HEK293T (cell line): ENCODE data around the gene TBX5.

ENCODE experiments used
- CTCF ChIA-PET: fragments of 350-600 bp; formaldehyde crosslinking; extraction: SDS; loops from one replicate; lab custom pipeline; 2021; ENCODE audit warnings: antibody characterized with exemption, inconsistent platforms; lab: Yijun Ruan, JAX
- POLR2A ChIA-PET: fragments of 350-600 bp; formaldehyde crosslinking; extraction: SDS; loops from one replicate; lab custom pipeline; 2020; ENCODE audit warnings: antibody characterized with exemption, inconsistent platforms; lab: Yijun Ruan, JAX
- DNase-seq: peaks from one replicate; pipeline ENCODE4 v3.0.0; 2012; ENCODE audit warnings: mixed read lengths; ENCODE audit errors: extremely low spot score
- ARNT ChIP-seq: fragments of 450-650 bp; IDR thresholded peaks from 2 replicates; pipeline ENCODE4 v1.6.1; 2017; ENCODE audit warnings: mild to moderate bottlenecking
- BHLHE40 ChIP-seq: fragments of 450-650 bp; IDR thresholded peaks from 2 replicates; pipeline ENCODE4 v1.6.1; 2016; ENCODE audit warnings: mild to moderate bottlenecking, moderate library complexity, borderline replicate concordance
- CTBP1 ChIP-seq: fragments of 450-650 bp; IDR thresholded peaks from 2 replicates; pipeline ENCODE4 v1.6.1; 2016; ENCODE audit warnings: borderline replicate concordance
- ELF4 ChIP-seq: fragments of 450-650 bp; IDR thresholded peaks from 2 replicates; pipeline ENCODE4 v1.6.1; 2017; ENCODE audit warnings: antibody characterized with exemption
- FOXA1 ChIP-seq: fragments of 450-650 bp; IDR thresholded peaks from 2 replicates; pipeline ENCODE4 v1.6.1; 2016; ENCODE audit warnings: mild to moderate bottlenecking
- FOXK2 ChIP-seq: fragments of 450-650 bp; IDR thresholded peaks from 2 replicates; pipeline ENCODE4 v1.6.1; 2016; ENCODE audit warnings: mild to moderate bottlenecking
- FOXM1 ChIP-seq: fragments of 450-650 bp; IDR thresholded peaks from 2 replicates; pipeline ENCODE4 v1.6.1; 2017; ENCODE audit warnings: mild to moderate bottlenecking, borderline replicate concordance
- HDGF ChIP-seq: fragments of 450-650 bp; IDR thresholded peaks from 2 replicates; pipeline ENCODE4 v1.6.1; 2017; ENCODE audit warnings: antibody characterized with exemption, borderline replicate concordance
- L3MBTL2 ChIP-seq: fragments of 450-650 bp; conservative IDR thresholded peaks from 2 replicates; pipeline ENCODE4 v1.6.1; 2016; ENCODE audit warnings: mild to moderate bottlenecking
- LEF1 ChIP-seq: fragments of 450-650 bp; IDR thresholded peaks from 2 replicates; pipeline ENCODE4 v1.6.1; 2017; ENCODE audit warnings: mild to moderate bottlenecking, borderline replicate concordance
- NFRKB ChIP-seq: fragments of 450-650 bp; IDR thresholded peaks from 2 replicates; pipeline ENCODE4 v1.6.1; 2016; ENCODE audit warnings: mild to moderate bottlenecking, moderate library complexity
- PKNOX1 ChIP-seq: fragments of 450-650 bp; IDR thresholded peaks from 2 replicates; pipeline ENCODE4 v1.6.1; 2016
- SP1 ChIP-seq: fragments of 450-650 bp; IDR thresholded peaks from 2 replicates; pipeline ENCODE4 v1.6.1; 2017
- SUZ12 ChIP-seq: fragments of 450-650 bp; IDR thresholded peaks from 2 replicates; pipeline ENCODE4 v1.6.1; 2016; ENCODE audit warnings: mild to moderate bottlenecking
- TARDBP ChIP-seq: fragments of 450-650 bp; IDR thresholded peaks from 2 replicates; pipeline ENCODE4 v1.6.1; 2016
- ZNF384 ChIP-seq: fragments of 450-650 bp; IDR thresholded peaks from 2 replicates; pipeline ENCODE4 v1.6.1; 2016

Gene TBX5

GRCh38 chr12:114438635-114439256 is 32.8 kb upstream of the TBX5 start:
- ChIA-PET POLR2A (no interaction called here), CTCF (no interaction called here)
- no peak for TF ChIP-seq BHLHE40
- no peak for TF ChIP-seq L3MBTL2
- no peak for TF ChIP-seq TARDBP
- TF ChIP-seq FOXK2: no peak
- TF ChIP-seq FOXA1: no peak
- no peak for TF ChIP-seq CTBP1
- TF ChIP-seq SP1: no peak
- no peak for TF ChIP-seq FOXM1
- no peak for TF ChIP-seq SUZ12
- TF ChIP-seq LEF1: no peak
- no peak for TF ChIP-seq PKNOX1
- no peak for TF ChIP-seq ZNF384
- TF ChIP-seq HDGF: no peak
- no peak for TF ChIP-seq NFRKB
- no peak for TF ChIP-seq ELF4
- no peak for TF ChIP-seq ARNT
- no peak for DNase-seq

- no peak for TF ChIP-seq ARNT
- no peak for TF ChIP-seq CTBP1
- no peak for TF ChIP-seq TARDBP
- TF ChIP-seq ZNF384: no peak
- no peak for TF ChIP-seq BHLHE40
- TF ChIP-seq L3MBTL2: no peak
- ChIA-PET CTCF (no interaction called here), POLR2A (no interaction called here)
- no peak for DNase-seq
Measured at GRCh38 chr12:114434341-114434740, 28.4 kb upstream of the TBX5 start.

- ChIA-PET CTCF (no interaction called here), POLR2A (no interaction called here)
- no peak for DNase-seq
- TF ChIP-seq HDGF: no peak
- TF ChIP-seq BHLHE40: no peak
- no peak for TF ChIP-seq L3MBTL2
- TF ChIP-seq FOXK2: no peak
Measured at GRCh38 chr12:114431902-114432301, 26.0 kb upstream of the TBX5 start.

GRCh38 chr12:114430306-114430705 is 24.4 kb upstream of the TBX5 start:
- POLR2A ChIA-PET: no interaction called here
- CTCF ChIA-PET: no interaction called here
- TF ChIP-seq FOXM1: no peak
- no peak for TF ChIP-seq BHLHE40
- TF ChIP-seq FOXK2: no peak
- TF ChIP-seq CTBP1: no peak
- no peak for TF ChIP-seq HDGF
- TF ChIP-seq PKNOX1: no peak
- no peak for TF ChIP-seq ZNF384
- TF ChIP-seq ELF4: no peak
- TF ChIP-seq TARDBP: no peak
- no peak for TF ChIP-seq LEF1
- no peak for TF ChIP-seq SUZ12
- TF ChIP-seq NFRKB: no peak
- no peak for DNase-seq

GRCh38 chr12:114425031-114425626 is 19.2 kb upstream of the TBX5 start:
- no peak for DNase-seq
- CTCF ChIA-PET: no interaction called here
- POLR2A ChIA-PET: no interaction called here
- no peak for TF ChIP-seq L3MBTL2
- TF ChIP-seq ARNT: no peak
- no peak for TF ChIP-seq FOXK2
- no peak for TF ChIP-seq CTBP1
- no peak for TF ChIP-seq PKNOX1
- no peak for TF ChIP-seq FOXA1
- TF ChIP-seq NFRKB: no peak
- TF ChIP-seq ZNF384: no peak
- TF ChIP-seq FOXM1: no peak
- TF ChIP-seq SP1: no peak
- no peak for TF ChIP-seq TARDBP
- TF ChIP-seq LEF1: no peak
- TF ChIP-seq SUZ12: no peak
- no peak for TF ChIP-seq BHLHE40

- DNase-seq: no peak
- CTCF ChIA-PET: no interaction called here
- no peak for TF ChIP-seq BHLHE40
- no peak for TF ChIP-seq FOXA1
- no peak for TF ChIP-seq LEF1
- TF ChIP-seq FOXK2: no peak
- TF ChIP-seq NFRKB: no peak
- no peak for TF ChIP-seq PKNOX1
- no peak for TF ChIP-seq ARNT
- no peak for TF ChIP-seq TARDBP
- no peak for TF ChIP-seq SUZ12
- no peak for TF ChIP-seq HDGF
- no peak for TF ChIP-seq FOXM1
- no peak for TF ChIP-seq ZNF384
- no peak for TF ChIP-seq ELF4
- POLR2A ChIA-PET: no interaction called here
Measured at GRCh38 chr12:114420944-114421335, 15.0 kb upstream of the TBX5 start.
